Panc1 (cell line): Measurements from ENCODE around the gene ADGRG2. TPM values are rescaled to one million over a fixed set of nuclear protein-coding genes. Genes with fewer than 3 reads are reported as not detected.

Experiments used
- ATAC-seq: fragments of 200-7000 bp; cut with Tn5 transposase; 2 replicates; pipeline ENCODE4 v1.9.1; 2020; ENCODE audit warnings: mild to moderate bottlenecking, moderate library complexity
- BruUV-seq: library from RNA; stranded (reverse); fragments of 400-500 nt; replicated peaks from 2 replicates; lab custom pipeline; 2021; lab: Mats Ljungman, UMichigan
- CTCF ChIA-PET: fragments of 300-600 bp; sonication (Branson Sonifier 250); formaldehyde crosslinking; loops from one replicate; lab custom pipeline; 2022; ENCODE audit warnings: antibody characterized with exemption; lab: Charles Lee
- POLR2A ChIA-PET: fragments of 300-600 bp; sonication (Branson Sonifier 250); formaldehyde crosslinking; loops from one replicate; lab custom pipeline; 2022; ENCODE audit warnings: antibody characterized with exemption; lab: Charles Lee
- DNase-seq: peaks from one replicate; pipeline ENCODE4 v3.0.0-alpha.2; 2010; ENCODE audit warnings: low read depth, low spot score
- H3K27ac ChIP-seq: 2 replicates; pipeline ENCODE4 v1.5.1; 2011; ENCODE audit warnings: mild to moderate bottlenecking, low read length, inconsistent platforms
- H3K27me3 ChIP-seq: fragments of 200-500 bp; sonication (Bioruptor generic); 2 replicates; pipeline ENCODE4 v1.6.0; 2014; ENCODE audit warnings: low read length, inconsistent platforms; ENCODE audit not compliant: control insufficient read depth, insufficient read depth
- H3K36me3 ChIP-seq: fragments of 200-500 bp; sonication (Bioruptor generic); 2 replicates; pipeline ENCODE4 v1.5.1; 2014; ENCODE audit warnings: inconsistent platforms, mild to moderate bottlenecking, low read length, moderate library complexity; ENCODE audit not compliant: control insufficient read depth, insufficient read depth
- H3K4me1 ChIP-seq: 2 replicates; pipeline ENCODE4 v1.5.1; 2011; ENCODE audit warnings: inconsistent platforms, mild to moderate bottlenecking, low read length, moderate library complexity; ENCODE audit not compliant: control insufficient read depth, insufficient read depth
- H3K4me3 ChIP-seq, 2 experiments: 2 replicates each; pipeline ENCODE4 v1.5.1; 2011 to 2012; ENCODE audit warnings: low read depth in 2 of 2, low read length in 2 of 2, mild to moderate bottlenecking in 2 of 2, inconsistent platforms in 1 of 2, moderate library complexity in 1 of 2
- H3K9me3 ChIP-seq: fragments of 200-500 bp; sonication (Bioruptor generic); 2 replicates; pipeline ENCODE4 v1.5.1; 2014; ENCODE audit warnings: low read depth, mild to moderate bottlenecking, inconsistent platforms, low read length, moderate library complexity; ENCODE audit not compliant: control insufficient read depth, insufficient read depth
- CTCF ChIP-seq: fragments of 450-650 bp; IDR thresholded peaks from 2 replicates; pipeline ENCODE4 v1.5.1; 2017; ENCODE audit warnings: mild to moderate bottlenecking
- POLR2AphosphoS5 ChIP-seq: IDR thresholded peaks from 2 replicates; pipeline ENCODE4 v1.6.1; 2012; ENCODE audit warnings: mild to moderate bottlenecking, low read depth, low read length, moderate library complexity
- REST ChIP-seq, 2 experiments: IDR thresholded peaks; 2 replicates each; pipeline ENCODE4 v1.6.1; 2011 to 2012; ENCODE audit warnings: low read depth in 2 of 2, control low read depth in 1 of 2, low read length in 1 of 2, mild to moderate bottlenecking in 1 of 2, moderate library complexity in 1 of 2; ENCODE audit not compliant: insufficient read depth in 1 of 2
- SIN3A ChIP-seq: IDR thresholded peaks from 2 replicates; pipeline ENCODE4 v1.6.1; 2012; ENCODE audit warnings: low read depth, mild to moderate bottlenecking, low read length, moderate library complexity, borderline replicate concordance; ENCODE audit not compliant: insufficient read depth
- TCF7L2 ChIP-seq: IDR thresholded peaks from 2 replicates; pipeline ENCODE4 v1.6.1; 2011; ENCODE audit warnings: mild to moderate bottlenecking, low read depth, low read length, inconsistent platforms
- in situ Hi-C: cut with HindIII; loops from 2 replicates; pipeline ENCODE4 v1.10.0; 2016; ENCODE audit warnings: low sequenced_read_pairs, low pct_unique_long_range_greater_than_20kb
- intact Hi-C: fragments of 100-400 bp; cut with micrococcal nuclease; formaldehyde crosslinking; loops from one replicate; pipeline ENCODE4 v1.10.0; 2022; ENCODE audit not compliant: unreplicated experiment
- total RNA-seq: library from RNA; stranded (reverse); gene quantifications from one replicate; pipeline ENCODE4 v1.2.1, GENCODE V29; 2021; ENCODE audit not compliant: unreplicated experiment

The ADGRG2 gene
- total RNA-seq, 1 experiment from 2014 or later = 2.0 TPM

GRCh38 chrX:18951032-18951431, 171.2 kb downstream of the ADGRG2 start:
- BruUV-seq = no TSS peak
- DNase-seq = no peak
- in situ Hi-C loops (no loop called here), intact Hi-C loops (no loop called here)
- no peak overlapping the region for H3K4me3 ChIP-seq
- no peaks in the 10 kb centered on the region for H3K36me3 ChIP-seq
- no peaks in the 10 kb centered on the region for H3K27me3 ChIP-seq
- ChIA-PET CTCF (no interaction called here), POLR2A (no interaction called here)
- H3K9me3 ChIP-seq = no peaks in the 10 kb centered on the region
- TF ChIP-seq CTCF = 0 out of 2 replicates have a peak, but pooled peaks have one; percentile 11
- no peak for TF ChIP-seq TCF7L2
- no peak for TF ChIP-seq SIN3A
- no peak for TF ChIP-seq REST (IDR thresholded peaks at IDR 0.05; ENCODE audit: insufficient read depth in 1 of 2, low read depth in 2 of 2, low read length in 1 of 2)
- no peak for TF ChIP-seq POLR2AphosphoS5
- no peaks in the 10 kb centered on the region for H3K4me1 ChIP-seq
- no peak overlapping the region for H3K27ac ChIP-seq
- no peak for ATAC-seq

GRCh38 chrX:18949944-18950301, 172.3 kb downstream of the ADGRG2 start:
- Histone ChIP-seq H3K9me3 (no peaks in the 10 kb centered on the region), H3K4me3 (no peak overlapping the region), H3K27ac (no peak overlapping the region), H3K4me1 (no peaks in the 10 kb centered on the region), H3K36me3 (no peaks in the 10 kb centered on the region), H3K27me3 (no peaks in the 10 kb centered on the region)
- DNase-seq (no peak), ATAC-seq (no peak)
- TF ChIP-seq POLR2AphosphoS5 = no peak
- no TSS peak for BruUV-seq
- ChIA-PET CTCF (no interaction called here), POLR2A (no interaction called here)
- in situ Hi-C loops (no loop called here), intact Hi-C loops (no loop called here)

- in situ Hi-C loops = no loop called here
- no TSS peak for BruUV-seq
- ChIA-PET CTCF (no interaction called here), POLR2A (no interaction called here)
- H3K27ac ChIP-seq = no peak overlapping the region
- no peaks in the 10 kb centered on the region for H3K4me1 ChIP-seq
- intact Hi-C loops = no loop called here
- H3K36me3 ChIP-seq = no peaks in the 10 kb centered on the region
- TF ChIP-seq REST (IDR thresholded peaks at IDR 0.05; ENCODE audit: insufficient read depth in 1 of 2, low read depth in 2 of 2, low read length in 1 of 2) (no peak), SIN3A (no peak), POLR2AphosphoS5 (no peak), CTCF (no peak), TCF7L2 (no peak)
- ATAC-seq (no peak), DNase-seq (no peak)
- no peaks in the 10 kb centered on the region for H3K27me3 ChIP-seq
- H3K9me3 ChIP-seq = no peaks in the 10 kb centered on the region
- H3K4me3 ChIP-seq = no peak overlapping the region
Observed at GRCh38 chrX:18949291-18949943, 172.9 kb downstream of the ADGRG2 start.
